ENCODE measurements around the gene VWA2. TPM values are rescaled to one million over a fixed set of nuclear protein-coding genes. Genes with fewer than 3 reads are reported as not detected.

VWA2 gene
- total RNA-seq, 1 experiment from 2014 or later, result not detected

- Histone ChIP-seq H3K9me3 (ENCODE audit: control insufficient read depth in 1 of 2, insufficient read depth in 1 of 2, low read depth in 1 of 2, low read length in 2 of 2) (no peaks in the 10 kb centered on the region), H3K9me2 (ENCODE audit: insufficient read depth) (no peaks in the 10 kb centered on the region), H3K79me2 (ENCODE audit: insufficient read depth, low read length) (no peaks in the 10 kb centered on the region), H4K20me1 (ENCODE audit: insufficient read depth) (no peaks in the 10 kb centered on the region), H3K9ac (ENCODE audit: low read length) (no peak overlapping the region), H3K4me3 (replicated peaks in 1 of 2; ENCODE audit: low read depth in 1 of 2, low read length in 2 of 2) (no peak overlapping the region), H3K27ac (ENCODE audit: low read depth, low read length) (no peak overlapping the region), H2AFZ (ENCODE audit: low read depth, low read length, poor library complexity, severe bottlenecking) (no peak overlapping the region), H3K4me2 (ENCODE audit: low read length) (no peak overlapping the region), H3K36me3 (ENCODE audit: control insufficient read depth in 1 of 2, insufficient read depth in 2 of 2, low read length in 2 of 2) (no peaks in the 10 kb centered on the region), H3K4me1 (ENCODE audit: control insufficient read depth in 1 of 2, insufficient read depth in 2 of 2, low read length in 2 of 2) (no peaks in the 10 kb centered on the region), H3K27me3 (ENCODE audit: insufficient read depth, low read length) (no peaks in the 10 kb centered on the region)
- BruUV-seq (replicated peaks), result no TSS peak
- no peak for TF ChIP-seq REST (IDR thresholded peaks at IDR 0.05; ENCODE audit: low read depth)
- TF ChIP-seq SP1 (IDR thresholded peaks at IDR 0.05; ENCODE audit: low read depth), result no peak
- TF ChIP-seq MAX (IDR thresholded peaks at IDR 0.05), result no peak
- TF ChIP-seq CBX3 (IDR thresholded peaks at IDR 0.05; ENCODE audit: low read depth), result no peak
- TF ChIP-seq EZH2phosphoT487 (IDR thresholded peaks at IDR 0.05; ENCODE audit: borderline replicate concordance), result no peak
- TF ChIP-seq ATF3 (IDR thresholded peaks at IDR 0.05), result no peak
- TF ChIP-seq CEBPB (IDR thresholded peaks at IDR 0.05; ENCODE audit: low read depth), result no peak
- no peak for TF ChIP-seq EGR1 (IDR thresholded peaks at IDR 0.05; ENCODE audit: low read depth)
- TF ChIP-seq TCF7L2 (IDR thresholded peaks at IDR 0.05; ENCODE audit: borderline replicate concordance, extremely low read depth, insufficient read depth, insufficient read length), result no peak
- TF ChIP-seq YY1 (IDR thresholded peaks at IDR 0.05; ENCODE audit: extremely low read depth, insufficient replicate concordance, low read depth, low read length), result no peak
- no peak for TF ChIP-seq ZNF274 (IDR thresholded peaks at IDR 0.05; ENCODE audit: low read depth, low read length)
- TF ChIP-seq CTCF (IDR thresholded peaks at IDR 0.05 in 2 of 3, conservative IDR thresholded peaks at IDR 0.05 in 1 of 3; ENCODE audit: borderline replicate concordance in 1 of 3, insufficient read depth in 1 of 3, low read depth in 2 of 3, low read length in 2 of 3), result no peak
- TF ChIP-seq ELF1 (IDR thresholded peaks at IDR 0.05; ENCODE audit: borderline replicate concordance, low read depth), result no peak
- TF ChIP-seq EZH2 (IDR thresholded peaks at IDR 0.05), result no peak
- ATAC-seq, result no peak
- POLR2A ChIA-PET, result no interaction called here
- intact Hi-C loops (cut with micrococcal nuclease), result no loop called here
- CTCF ChIA-PET, result no interaction called here
- DNase-seq (ENCODE audit: low read depth, low spot score), result no peak
- RAD21 ChIA-PET (ENCODE audit: low non-redundant PET in 1 of 2, low total read pairs in 2 of 2, uncharacterized antibody in 2 of 2, unreplicated experiment in 2 of 2), result no interaction called here
Measured at GRCh38 chr10:114257498-114257897, 18.4 kb downstream of the VWA2 start.

All from HCT116 (cell line).